HFFc6 (cell line): Measurements from ENCODE around the gene USP2. TPM values are rescaled to one million over a fixed set of nuclear protein-coding genes. Genes with fewer than 3 reads are reported as not detected.

Experiments
- DNase-seq: peaks from one replicate; pipeline ENCODE4 v3.0.0-alpha.2; 2018
- H3K27ac Mint-ChIP-seq: 2 replicates; pipeline ENCODE4 v1.8.0; 2020; ENCODE audit warnings: mild to moderate bottlenecking, mixed read lengths
- H3K27me3 Mint-ChIP-seq: 2 replicates; pipeline ENCODE4 v1.8.0; 2021; ENCODE audit warnings: mild to moderate bottlenecking, moderate library complexity, mixed read lengths; ENCODE audit not compliant: insufficient read depth
- H3K36me3 Mint-ChIP-seq: 2 replicates; pipeline ENCODE4 v1.8.0; 2021; ENCODE audit warnings: low read depth, mixed read lengths
- H3K4me1 Mint-ChIP-seq: 2 replicates; pipeline ENCODE4 v1.8.0; 2020; ENCODE audit warnings: low read depth, mixed read lengths
- H3K4me3 Mint-ChIP-seq: 2 replicates; pipeline ENCODE4 v1.8.0; 2020; ENCODE audit warnings: mild to moderate bottlenecking, moderate library complexity, mixed read lengths
- H3K9me3 Mint-ChIP-seq: 2 replicates; pipeline ENCODE4 v1.8.0; 2020; ENCODE audit warnings: mild to moderate bottlenecking, mixed read lengths
- CTCF ChIP-seq: fragments of 200-600 bp; sonication (generic); IDR thresholded peaks from 2 replicates; pipeline ENCODE4 v1.5.0; 2021; ENCODE audit warnings: antibody characterized with exemption, mild to moderate bottlenecking
- total RNA-seq, 6 experiments: library from RNA; stranded (reverse); fragmentation: NEBNext Ultra II Directional; extraction: Animal tissue kit (Norgen Biotek cat#: 25700); gene quantifications; 2 replicates in 1 of 6; 3 replicates in 5 of 6; pipeline ENCODE4 v1.2.3, GENCODE V29; 2021

USP2 gene
- total RNA-seq, 6 experiments from 2014 or later, result 0.32 to 0.71 (median 0.49) TPM

GRCh38 chr11:119403021-119403420 is 21.5 kb upstream of the USP2 start:
- Mint-ChIP-seq H3K36me3 (peaks cover 31% of the 10 kb centered on the region), H3K4me3 (no peak overlapping the region), H3K9me3 (peaks cover 34% of the 10 kb centered on the region), H3K4me1 (peaks cover 16% of the 10 kb centered on the region), H3K27me3 (peaks cover 12% of the 10 kb centered on the region), H3K27ac (no peak overlapping the region)
- DNase-seq, result no peak
- TF ChIP-seq CTCF, result no peak

- H3K36me3 Mint-ChIP-seq, result peaks cover 36% of the 10 kb centered on the region
- no peak overlapping the region for H3K4me3 Mint-ChIP-seq
- no peak for TF ChIP-seq CTCF
- peaks cover 16% of the 10 kb centered on the region for H3K4me1 Mint-ChIP-seq
- peaks cover 12% of the 10 kb centered on the region for H3K27me3 Mint-ChIP-seq
- DNase-seq, result no peak
- peaks cover 38% of the 10 kb centered on the region for H3K9me3 Mint-ChIP-seq
- H3K27ac Mint-ChIP-seq, result no peak overlapping the region
These were observed 21.0 kb upstream of the USP2 start for GRCh38 chr11:119402470-119402869.

- Mint-ChIP-seq H3K9me3 (peaks cover 38% of the 10 kb centered on the region), H3K4me1 (peaks cover 11% of the 10 kb centered on the region), H3K27ac (no peak overlapping the region), H3K4me3 (no peak overlapping the region), H3K27me3 (peaks cover 12% of the 10 kb centered on the region), H3K36me3 (peaks cover 36% of the 10 kb centered on the region)
- DNase-seq, result no peak
- no peak for TF ChIP-seq CTCF
These were observed 19.4 kb upstream of the USP2 start for GRCh38 chr11:119400860-119401259.

- Mint-ChIP-seq H3K27me3 (peaks cover 20% of the 10 kb centered on the region), H3K36me3 (peaks cover 36% of the 10 kb centered on the region), H3K27ac (no peak overlapping the region), H3K4me1 (no peaks in the 10 kb centered on the region), H3K9me3 (peaks cover 38% of the 10 kb centered on the region), H3K4me3 (no peak overlapping the region)
- DNase-seq, result no peak
- no peak for TF ChIP-seq CTCF
These were observed 16.2 kb upstream of the USP2 start for GRCh38 chr11:119397740-119398139.

GRCh38 chr11:119396835-119397234 is 15.3 kb upstream of the USP2 start:
- Mint-ChIP-seq H3K36me3 (peaks cover 33% of the 10 kb centered on the region), H3K27ac (no peak overlapping the region), H3K4me3 (no peak overlapping the region), H3K27me3 (peaks cover 17% of the 10 kb centered on the region), H3K4me1 (no peaks in the 10 kb centered on the region), H3K9me3 (peaks cover 35% of the 10 kb centered on the region)
- no peak for DNase-seq
- TF ChIP-seq CTCF, result no peak

- DNase-seq, result no peak
- H3K4me1 Mint-ChIP-seq, result no peaks in the 10 kb centered on the region
- H3K27me3 Mint-ChIP-seq, result peaks cover 25% of the 10 kb centered on the region
- H3K27ac Mint-ChIP-seq, result no peak overlapping the region
- no peak for TF ChIP-seq CTCF
- H3K9me3 Mint-ChIP-seq, result no peaks in the 10 kb centered on the region
- no peaks in the 10 kb centered on the region for H3K36me3 Mint-ChIP-seq
- H3K4me3 Mint-ChIP-seq, result no peak overlapping the region
These were observed 9.8 kb upstream of the USP2 start for GRCh38 chr11:119391275-119391674.
